B cell (primary cell): ENCODE data around the gene TRABD2B. TPM values are rescaled to one million over a fixed set of nuclear protein-coding genes. Genes with fewer than 3 reads are reported as not detected.

Experiments
- ATAC-seq: fragments of 200-7000 bp; cut with Tn5 transposase; one replicate; pipeline ENCODE4 v1.10.0; 2021; ENCODE audit warnings: low read depth, mild to moderate bottlenecking, moderate number of reproducible peaks, moderate library complexity
- CTCF ChIA-PET: fragments of 350-600 bp; sonication (Branson Sonifier 250); formaldehyde crosslinking; loops from one replicate; lab custom pipeline; 2021; ENCODE audit warnings: antibody characterized with exemption, inconsistent platforms; lab: Charles Lee
- POLR2A ChIA-PET: fragments of 350-600 bp; sonication (Branson Sonifier 250); formaldehyde crosslinking; loops from one replicate; lab custom pipeline; 2021; ENCODE audit warnings: antibody characterized with exemption; lab: Charles Lee
- DNase-seq: peaks from one replicate; pipeline ENCODE4 v3.0.0; 2013
- H2AFZ ChIP-seq: 2 replicates; pipeline ENCODE4 v1.6.1; 2012; ENCODE audit warnings: mild to moderate bottlenecking, low read depth, low read length; ENCODE audit not compliant: insufficient read depth, poor library complexity, severe bottlenecking
- H3K27ac ChIP-seq, 2 donors: 1 replicate in 1 of 2; 2 replicates in 1 of 2; pipeline ENCODE4 v1.5.1; 2012 to 2013; ENCODE audit warnings: low read length in 2 of 2, mild to moderate bottlenecking in 2 of 2, moderate library complexity in 1 of 2
- H3K27me3 ChIP-seq, 4 experiments: fragments of 200-600 bp in 1 of 4; sonication (generic) in 1 of 4; replicated peaks in 1 of 4; 1 replicate in 2 of 4; 2 replicates in 2 of 4; pipeline versions ENCODE4 v1.6.1 to v1.7.0; 2013 to 2016; ENCODE audit warnings: low read length in 3 of 4, mild to moderate bottlenecking in 2 of 4, mixed read lengths in 1 of 4, moderate library complexity in 1 of 4; ENCODE audit not compliant: insufficient read depth in 4 of 4, control insufficient read depth in 3 of 4; ENCODE audit errors: control extremely low read depth in 1 of 4
- H3K36me3 ChIP-seq, 2 experiments: replicated peaks in 1 of 2; 1 replicate in 1 of 2; 2 replicates in 1 of 2; pipeline versions ENCODE4 v1.6.1 to v1.7.1; 2013; ENCODE audit warnings: low read length in 1 of 2; ENCODE audit not compliant: insufficient read depth in 2 of 2, control insufficient read depth in 1 of 2; ENCODE audit errors: control extremely low read depth in 1 of 2, extremely low read depth in 1 of 2
- H3K4me1 ChIP-seq, 2 donors: fragments of 200-600 bp in 1 of 2; sonication (generic) in 1 of 2; 1 replicate in 1 of 2; 2 replicates in 1 of 2; pipeline versions ENCODE4 v1.5.1 to v1.6.1; 2013 to 2017; ENCODE audit warnings: low read length in 2 of 2; ENCODE audit not compliant: control insufficient read depth in 2 of 2, insufficient read depth in 2 of 2
- H3K4me2 ChIP-seq: replicated peaks from 2 replicates; pipeline ENCODE3; 2012; ENCODE audit warnings: mild to moderate bottlenecking, low read depth, low read length; ENCODE audit not compliant: poor library complexity, severe bottlenecking
- H3K4me3 ChIP-seq, 5 experiments: fragments of 200-600 bp in 1 of 5; sonication (generic) in 1 of 5; 1 replicate in 3 of 5; 2 replicates in 2 of 5; pipeline versions ENCODE4 v1.5.1 to v1.7.0; 2011 to 2016; ENCODE audit warnings: low read length in 4 of 5, mild to moderate bottlenecking in 4 of 5, low read depth in 2 of 5, control low read depth in 1 of 5, moderate library complexity in 1 of 5; ENCODE audit not compliant: insufficient read depth in 1 of 5; ENCODE audit errors: control extremely low read depth in 1 of 5, extremely low read depth in 1 of 5
- H3K79me2 ChIP-seq: fragments of 200-600 bp; sonication (generic); one replicate; pipeline ENCODE4 v1.6.0; 2016; ENCODE audit warnings: low read length; ENCODE audit not compliant: control insufficient read depth, insufficient read depth
- H3K9ac ChIP-seq: fragments of 200-600 bp; sonication (generic); 2 replicates; pipeline ENCODE4 v1.6.1; 2017; ENCODE audit warnings: mild to moderate bottlenecking, low read length, moderate library complexity
- H3K9me3 ChIP-seq, 3 donors: one replicate each; pipeline versions ENCODE4 v1.6.1 to v1.7.1; 2013; ENCODE audit warnings: low read length in 2 of 3; ENCODE audit not compliant: control insufficient read depth in 2 of 3, insufficient read depth in 1 of 3; ENCODE audit errors: control extremely low read depth in 1 of 3
- H4K20me1 ChIP-seq: 2 replicates; pipeline ENCODE4 v1.6.0; 2012; ENCODE audit warnings: mild to moderate bottlenecking, low read length; ENCODE audit not compliant: insufficient read depth, control insufficient read depth, poor library complexity, severe bottlenecking
- H3K27ac Mint-ChIP-seq: one replicate; pipeline ENCODE4 v1.8.0; 2021; ENCODE audit warnings: mixed read lengths
- H3K27me3 Mint-ChIP-seq: one replicate; pipeline ENCODE4 v1.8.0; 2021; ENCODE audit warnings: mixed read lengths
- H3K4me1 Mint-ChIP-seq: one replicate; pipeline ENCODE4 v1.8.0; 2021; ENCODE audit warnings: mixed read lengths
- H3K4me3 Mint-ChIP-seq: one replicate; pipeline ENCODE4 v1.8.0; 2021; ENCODE audit warnings: mixed read lengths
- H3K9me3 Mint-ChIP-seq: one replicate; pipeline ENCODE4 v1.8.0; 2022; ENCODE audit warnings: mixed read lengths; ENCODE audit not compliant: insufficient read depth
- EZH2 ChIP-seq: IDR thresholded peaks from 2 replicates; pipeline ENCODE4 v1.6.1; 2012; ENCODE audit warnings: borderline replicate concordance, low read depth, mild to moderate bottlenecking, moderate library complexity, low read length; ENCODE audit not compliant: insufficient read depth, poor library complexity, severe bottlenecking
- WGBS: methylation state at CpG from one replicate; pipeline ENCODE4 v1.1.5; 2013; ENCODE audit warnings: missing lambda C conversion rate; ENCODE audit not compliant: insufficient coverage; 5-methylcytosine and 5-hydroxymethylcytosine counted together
- intact Hi-C: fragments of 100-400 bp; cut with micrococcal nuclease; formaldehyde crosslinking; loops from one replicate; pipeline ENCODE4 v1.10.0; 2022
- polyA plus RNA-seq: library from polyadenylated mRNA; depleted of rRNA; stranded (reverse); fragments of >200 nt; gene quantifications from 2 replicates; pipeline ENCODE4 v1.2.3, GENCODE V29; 2012
- total RNA-seq, 2 donors: library from RNA; stranded (reverse); fragments of 120-200 nt in 1 of 2; gene quantifications; 1 replicate in 1 of 2; 2 replicates in 1 of 2; pipeline versions ENCODE4 v1.2.3 to v1.2.4, GENCODE V29; 2013 to 2022
- TF ChIP-seq, protein P1 (sequence below): fragments of 200-600 bp; IDR thresholded peaks from one replicate; pipeline ENCODE4 v1.8.0; 2022; ENCODE audit warnings: antibody characterized with exemption, mild to moderate bottlenecking

The TRABD2B gene
- total and polyA plus RNA-seq, 2 donors (not counting 1 experiment from before 2014, with no cell fraction given) = not detected

DNA sequence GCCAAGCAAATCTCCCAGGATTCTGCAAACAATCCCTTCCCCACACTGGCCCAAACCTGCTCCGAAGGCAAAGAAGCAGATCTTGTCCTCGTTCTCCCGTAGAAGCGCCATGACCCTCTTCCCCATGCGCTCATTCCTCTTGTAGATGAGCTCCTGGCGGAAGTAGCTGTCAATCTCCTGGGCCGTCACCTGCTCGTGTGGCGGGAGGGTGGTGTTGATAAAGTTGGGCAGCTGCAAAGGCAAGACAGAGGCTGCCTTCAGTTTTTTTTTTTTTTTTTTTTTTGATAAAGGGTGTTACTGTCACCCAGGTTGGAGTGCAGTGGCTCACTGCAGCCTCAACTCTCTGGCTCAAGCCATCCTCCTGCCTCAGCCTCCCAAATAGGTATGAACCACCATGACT is 202.7 kb downstream of the TRABD2B start:
- Histone ChIP-seq H3K27me3 (no peaks in the 10 kb centered on the region), H3K4me2 (no peak overlapping the region), H2AFZ (no peak overlapping the region), H4K20me1 (no peaks in the 10 kb centered on the region), H3K79me2 (no peaks in the 10 kb centered on the region), H3K4me3 (no peak overlapping the region), H3K36me3 (no peaks in the 10 kb centered on the region), H3K9me3 (no peaks in the 10 kb centered on the region), H3K4me1 (no peaks in the 10 kb centered on the region), H3K9ac (no peak overlapping the region), H3K27ac (no peak overlapping the region)
- H3K4me3 Mint-ChIP-seq = no peak overlapping the region
- ChIA-PET POLR2A (no interaction called here), CTCF (no interaction called here)
- ATAC-seq (no peak), DNase-seq (no peak)
- peaks cover 8% of the 10 kb centered on the region for H3K27me3 Mint-ChIP-seq
- 100% methylated on average over 9 of the region's 9 CpGs for WGBS
- TF ChIP-seq EZH2 = no peak
- TF ChIP-seq, protein P1, sequence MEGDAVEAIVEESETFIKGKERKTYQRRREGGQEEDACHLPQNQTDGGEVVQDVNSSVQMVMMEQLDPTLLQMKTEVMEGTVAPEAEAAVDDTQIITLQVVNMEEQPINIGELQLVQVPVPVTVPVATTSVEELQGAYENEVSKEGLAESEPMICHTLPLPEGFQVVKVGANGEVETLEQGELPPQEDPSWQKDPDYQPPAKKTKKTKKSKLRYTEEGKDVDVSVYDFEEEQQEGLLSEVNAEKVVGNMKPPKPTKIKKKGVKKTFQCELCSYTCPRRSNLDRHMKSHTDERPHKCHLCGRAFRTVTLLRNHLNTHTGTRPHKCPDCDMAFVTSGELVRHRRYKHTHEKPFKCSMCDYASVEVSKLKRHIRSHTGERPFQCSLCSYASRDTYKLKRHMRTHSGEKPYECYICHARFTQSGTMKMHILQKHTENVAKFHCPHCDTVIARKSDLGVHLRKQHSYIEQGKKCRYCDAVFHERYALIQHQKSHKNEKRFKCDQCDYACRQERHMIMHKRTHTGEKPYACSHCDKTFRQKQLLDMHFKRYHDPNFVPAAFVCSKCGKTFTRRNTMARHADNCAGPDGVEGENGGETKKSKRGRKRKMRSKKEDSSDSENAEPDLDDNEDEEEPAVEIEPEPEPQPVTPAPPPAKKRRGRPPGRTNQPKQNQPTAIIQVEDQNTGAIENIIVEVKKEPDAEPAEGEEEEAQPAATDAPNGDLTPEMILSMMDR = no peak
- no peaks in the 10 kb centered on the region for H3K4me1 Mint-ChIP-seq
- H3K27ac Mint-ChIP-seq = no peak overlapping the region
- intact Hi-C loops = no loop called here
- H3K9me3 Mint-ChIP-seq = no peaks in the 10 kb centered on the region

DNA sequence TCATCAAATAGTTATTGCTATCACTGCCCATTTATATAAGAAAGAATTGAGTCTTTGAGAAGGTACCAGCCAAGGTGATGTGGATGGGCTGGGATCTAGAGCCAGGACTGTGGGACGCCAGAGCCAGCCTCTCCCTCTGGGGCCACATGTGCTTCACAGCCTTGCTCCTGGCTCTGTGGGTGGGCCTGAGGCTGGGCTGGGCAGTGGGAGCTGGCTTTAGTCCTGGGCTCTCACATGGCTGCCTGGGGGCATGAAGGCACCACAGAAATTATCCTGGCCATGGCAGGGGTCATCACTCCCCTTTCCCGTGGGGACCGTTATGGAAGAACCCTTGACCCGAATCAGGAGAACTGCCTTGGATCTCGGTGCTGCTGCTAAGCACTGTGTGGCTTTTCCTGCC is 203.1 kb downstream of the TRABD2B start:
- TF ChIP-seq EZH2 = no peak
- TF ChIP-seq, protein P1 = no peak
- DNase-seq = no peak

More for the DNA sequence above, 203.1 kb downstream of the TRABD2B start:
- Histone ChIP-seq H4K20me1 (no peaks in the 10 kb centered on the region), H3K4me3 (no peak overlapping the region), H3K9me3 (no peaks in the 10 kb centered on the region), H3K79me2 (no peaks in the 10 kb centered on the region), H3K9ac (no peak overlapping the region), H3K4me2 (no peak overlapping the region), H3K27me3 (no peaks in the 10 kb centered on the region), H3K36me3 (no peaks in the 10 kb centered on the region), H3K4me1 (no peaks in the 10 kb centered on the region), H2AFZ (no peak overlapping the region), H3K27ac (no peak overlapping the region)
- ChIA-PET POLR2A (no interaction called here), CTCF (no interaction called here)
- ATAC-seq = no peak
- Mint-ChIP-seq H3K4me1 (no peaks in the 10 kb centered on the region), H3K27me3 (peaks cover 9% of the 10 kb centered on the region), H3K9me3 (no peaks in the 10 kb centered on the region), H3K4me3 (no peak overlapping the region), H3K27ac (no peak overlapping the region)
- WGBS = 80% methylated on average over 5 of the region's 5 CpGs
- intact Hi-C loops = no loop called here
